GM11168 (cell line): ENCODE results near the gene ZC3H4.
"Not testable (repeated sequence)": the region's sequence is repeated elsewhere in the genome, so short reads cannot be mapped to it uniquely, and the experiment has no call there.

ENCODE experiments used
- in situ Hi-C: fragments of 300-500 bp; cut with MboI; formaldehyde crosslinking; loops from one replicate; pipeline ENCODE4 v1.12.0; 2022; ENCODE audit warnings: low sequenced_read_pairs; ENCODE audit not compliant: unreplicated experiment

ZC3H4 gene

DNA sequence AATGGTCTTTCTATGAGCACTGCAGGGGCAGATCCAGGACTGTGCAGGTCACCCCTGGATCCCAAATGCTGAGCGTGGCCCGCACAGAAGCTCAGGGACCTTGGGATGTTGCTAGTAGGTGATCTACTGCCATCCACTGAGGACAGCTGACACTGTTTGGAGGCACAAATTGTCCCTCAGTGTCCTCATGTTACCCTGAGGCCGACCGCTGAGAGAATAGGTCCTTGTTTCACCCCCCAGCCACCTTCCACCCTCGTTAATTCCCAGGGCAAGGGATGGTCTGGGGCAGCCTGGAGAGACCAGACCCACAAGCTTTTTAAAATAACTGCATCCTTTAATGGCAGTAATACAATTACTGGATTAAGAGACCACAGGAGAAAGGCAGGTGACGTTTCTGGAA lies 49.7 kb downstream of the ZC3H4 start:
- in situ Hi-C loops = no loop called here

DNA sequence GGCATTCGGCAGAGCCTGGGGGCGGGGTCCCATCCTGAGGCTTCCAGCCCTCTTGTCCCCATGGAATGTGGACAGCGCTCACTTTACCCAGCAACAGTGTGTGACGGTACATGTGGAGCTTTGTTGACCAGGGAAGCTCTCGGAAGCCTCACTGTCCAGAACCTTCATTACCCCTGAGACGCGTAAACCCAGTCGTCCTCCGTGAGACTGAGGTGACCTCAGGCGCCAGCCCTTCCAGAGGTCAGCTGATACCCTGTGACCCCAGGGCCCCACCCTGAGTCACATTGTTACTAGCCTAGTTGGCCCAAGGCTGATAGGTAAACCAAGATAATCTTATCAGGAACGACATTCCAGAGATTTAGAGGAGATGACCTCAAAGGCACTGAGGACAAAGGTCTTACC lies 55.0 kb downstream of the ZC3H4 start:
- in situ Hi-C loops = no loop called here

DNA sequence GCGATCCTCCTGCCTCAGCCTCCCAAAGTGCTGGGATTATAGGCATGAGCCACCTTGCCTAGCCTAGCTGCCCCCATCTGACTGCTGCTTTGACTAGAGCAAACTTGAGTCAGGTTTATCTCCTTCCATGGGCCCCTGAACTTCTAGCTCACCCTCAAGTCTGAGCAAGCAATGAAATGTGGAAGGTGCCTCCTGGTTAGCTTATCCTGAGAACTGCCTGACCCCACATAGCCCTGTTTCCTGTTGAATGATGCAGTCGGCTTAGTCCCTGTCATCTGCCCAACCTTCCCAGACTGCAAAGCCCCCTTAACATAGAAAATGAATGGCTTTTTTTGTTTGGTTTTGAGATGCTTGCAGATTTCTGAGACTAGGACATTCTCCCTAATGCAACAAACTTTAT lies 56.2 kb downstream of the ZC3H4 start:
- in situ Hi-C loops = no loop called here

DNA sequence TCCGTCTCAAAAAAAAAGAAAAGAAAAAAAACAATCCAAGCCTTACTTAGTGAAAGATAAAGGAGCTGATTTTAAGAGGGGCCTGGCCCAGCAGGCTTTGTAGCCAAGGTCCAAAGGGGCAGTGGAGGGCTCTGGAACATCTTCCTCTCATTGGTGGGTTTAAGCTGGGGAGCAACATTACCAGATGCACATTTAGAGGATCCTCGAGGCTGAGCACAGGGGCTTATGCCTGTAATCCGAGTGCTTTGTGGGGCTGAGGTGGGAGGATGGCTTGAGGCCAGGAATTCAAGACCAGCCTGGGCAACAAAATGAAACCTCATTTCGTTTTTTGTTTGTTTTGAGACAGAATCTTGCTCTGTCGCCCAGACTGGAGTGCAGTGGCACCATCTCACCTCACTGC lies 57.2 kb downstream of the ZC3H4 start:
- in situ Hi-C loops = no loop called here

DNA sequence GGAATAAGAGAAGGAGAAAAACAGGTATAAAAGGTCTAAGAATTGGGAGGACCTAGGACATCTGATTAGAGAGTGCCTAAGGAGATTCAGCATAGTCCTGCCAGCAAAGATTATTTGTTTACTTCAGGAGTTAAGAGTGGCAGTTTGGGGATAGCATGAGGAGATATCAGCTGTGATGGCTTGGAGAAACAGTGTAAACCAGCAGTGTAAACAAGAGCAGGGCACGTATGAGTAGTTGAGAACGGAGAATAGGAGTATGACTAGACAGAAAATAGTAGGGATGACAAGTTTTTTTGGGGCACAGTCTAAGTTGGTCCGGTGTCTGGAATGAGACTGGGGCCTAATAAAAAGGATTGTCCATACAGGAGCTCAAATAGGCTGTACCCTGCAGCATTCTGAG lies 63.0 kb downstream of the ZC3H4 start:
- in situ Hi-C loops = not testable (repeated sequence)

DNA sequence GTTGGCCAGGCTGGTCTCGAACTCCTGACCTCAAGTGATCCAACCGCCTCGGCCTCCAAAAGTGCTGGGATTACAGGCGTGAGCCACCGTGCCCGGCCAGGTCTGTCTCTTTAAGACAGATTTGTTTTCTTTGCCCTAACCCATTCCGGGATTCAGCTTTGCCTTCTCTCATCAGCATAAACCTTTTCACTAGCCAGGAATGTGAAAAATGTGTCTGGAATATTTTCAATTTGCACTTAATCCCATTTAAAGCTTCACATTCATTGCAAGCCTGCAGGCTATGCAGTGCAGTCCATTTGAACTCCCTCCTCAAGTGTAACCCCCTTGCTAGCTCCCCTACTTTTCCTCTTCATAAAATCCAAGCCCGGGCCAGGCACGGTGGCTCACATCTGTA lies 64.3 kb downstream of the ZC3H4 start:
- in situ Hi-C loops = no loop called here

DNA sequence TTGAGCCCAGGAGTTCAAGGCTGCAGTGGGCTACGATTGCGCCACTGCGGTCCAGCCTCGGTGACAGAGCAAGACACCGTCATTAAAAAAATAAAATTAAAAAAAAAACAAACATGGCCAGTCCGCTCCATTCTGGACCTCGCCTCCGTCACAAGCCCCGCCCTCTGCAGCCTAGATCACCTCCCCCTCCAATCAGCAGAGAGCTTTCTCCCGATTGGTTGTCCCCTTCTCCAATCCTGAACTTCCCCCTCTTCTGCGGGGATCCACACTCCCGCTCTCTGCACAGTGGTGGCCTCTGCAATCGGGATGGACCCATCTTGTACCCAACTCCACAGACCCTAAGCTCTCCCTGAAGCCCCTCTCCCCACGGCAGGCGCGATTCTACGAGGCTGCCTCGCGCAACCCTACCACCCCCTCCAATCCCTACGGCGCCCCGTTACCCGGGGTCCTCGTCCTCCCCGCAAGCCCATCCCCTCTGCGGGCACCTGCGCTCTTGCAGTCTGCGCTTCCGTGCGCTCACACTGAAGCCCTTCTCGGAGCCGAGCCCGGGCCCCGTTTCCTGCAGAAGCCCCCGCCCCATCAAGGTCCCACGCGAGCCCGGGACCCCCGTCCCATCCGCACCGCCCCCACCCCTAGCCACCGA lies 65.7 kb downstream of the ZC3H4 start:
- in situ Hi-C loops = no loop called here

DNA sequence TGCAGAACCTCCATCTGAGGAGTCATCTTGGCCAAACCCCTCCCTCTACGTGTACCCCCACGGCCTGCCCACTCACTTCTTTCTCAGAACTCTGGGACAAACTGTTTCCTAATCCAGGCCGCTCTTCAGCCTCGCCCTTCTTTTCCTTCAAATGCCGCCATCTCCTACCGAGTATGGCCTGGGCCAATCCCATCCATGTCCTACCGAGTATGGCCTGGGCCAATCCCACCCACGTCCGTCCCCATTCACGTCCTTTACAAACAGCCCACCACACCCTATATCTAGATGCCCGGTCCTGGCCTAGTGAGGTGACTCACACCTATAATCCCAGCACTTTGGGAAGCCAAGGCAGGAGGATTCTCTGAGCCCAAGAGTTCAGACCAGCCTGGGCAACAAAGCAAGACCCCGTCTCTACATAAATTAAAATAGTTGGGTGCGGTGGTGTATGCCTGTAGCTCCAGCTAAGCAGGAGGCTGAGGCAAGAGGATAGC lies 66.3 kb downstream of the ZC3H4 start:
- in situ Hi-C loops = no loop called here

DNA sequence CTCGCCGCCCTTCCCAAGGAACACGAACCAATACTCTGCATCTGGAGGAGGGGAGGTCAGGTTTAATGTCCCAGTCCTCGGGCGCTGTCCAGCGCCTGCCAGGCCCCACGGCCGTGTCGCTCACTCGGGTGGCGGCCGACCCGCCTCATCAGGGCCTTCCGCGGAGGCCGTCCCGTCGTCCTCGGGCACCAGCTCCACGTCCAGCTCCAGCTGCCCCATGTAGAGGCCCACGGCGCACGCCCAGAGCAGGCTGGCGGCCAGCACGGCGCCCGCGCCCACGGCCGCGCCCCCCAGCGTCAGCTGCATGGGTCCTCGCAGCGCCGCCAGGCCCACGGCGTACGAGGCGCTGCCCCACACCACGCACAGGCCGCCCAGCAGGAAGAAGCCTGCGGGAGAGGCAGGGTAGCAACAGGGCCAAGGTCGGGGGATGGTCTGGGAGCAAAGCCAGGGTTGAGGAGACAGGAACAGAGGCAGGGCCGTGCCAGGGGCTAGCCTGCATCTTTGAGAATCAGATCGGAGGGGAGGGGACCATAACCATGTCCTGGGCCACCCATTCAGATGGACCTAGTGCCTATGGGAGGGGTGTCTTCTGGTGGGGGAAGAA lies 67.6 kb downstream of the ZC3H4 start:
- in situ Hi-C loops = no loop called here

DNA sequence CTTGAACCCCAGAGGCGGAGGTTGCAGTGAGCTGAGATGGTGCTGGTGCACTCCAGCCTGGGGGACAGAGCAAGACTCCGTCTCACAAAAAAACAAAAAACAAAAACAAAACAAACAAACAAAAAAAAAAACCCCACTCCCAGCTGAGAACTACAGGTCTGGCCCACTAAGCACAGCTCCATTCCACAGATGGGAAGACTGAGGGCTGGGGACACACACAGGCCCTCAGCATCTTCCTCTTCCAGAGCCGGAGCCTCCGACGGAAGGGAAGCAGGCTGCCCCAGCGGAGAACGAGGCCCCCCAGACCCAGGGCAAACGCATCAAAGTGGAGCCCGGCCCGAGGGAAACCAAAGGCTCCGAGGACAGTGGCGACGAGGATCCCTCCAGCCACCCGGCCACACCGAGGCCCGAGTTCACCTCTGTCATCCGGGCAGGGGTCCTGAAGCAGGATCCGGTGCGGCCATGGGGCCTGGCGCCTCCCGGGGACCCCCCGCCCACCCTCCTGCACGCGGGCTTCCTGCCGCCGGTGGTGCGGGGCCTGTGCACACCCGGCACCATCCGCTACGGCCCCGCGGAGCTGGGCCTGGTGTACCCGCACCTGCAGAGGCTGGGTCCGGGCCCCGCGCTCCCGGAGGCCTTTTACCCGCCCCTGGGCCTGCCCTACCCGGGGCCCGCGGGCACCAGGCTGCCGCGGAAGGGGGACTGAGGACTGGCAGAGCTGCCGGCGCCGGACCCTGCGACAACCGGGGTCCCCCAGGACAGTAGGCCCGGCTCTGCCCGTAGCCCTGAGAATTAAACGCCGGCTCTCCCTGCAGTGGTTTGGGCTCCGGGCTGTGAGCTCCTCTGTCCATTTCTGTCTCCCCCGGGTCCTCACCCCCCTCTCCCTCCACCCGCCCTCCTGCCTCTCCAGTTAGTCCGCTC lies 68.4 kb downstream of the ZC3H4 start:
- in situ Hi-C loops = no loop called here

DNA sequence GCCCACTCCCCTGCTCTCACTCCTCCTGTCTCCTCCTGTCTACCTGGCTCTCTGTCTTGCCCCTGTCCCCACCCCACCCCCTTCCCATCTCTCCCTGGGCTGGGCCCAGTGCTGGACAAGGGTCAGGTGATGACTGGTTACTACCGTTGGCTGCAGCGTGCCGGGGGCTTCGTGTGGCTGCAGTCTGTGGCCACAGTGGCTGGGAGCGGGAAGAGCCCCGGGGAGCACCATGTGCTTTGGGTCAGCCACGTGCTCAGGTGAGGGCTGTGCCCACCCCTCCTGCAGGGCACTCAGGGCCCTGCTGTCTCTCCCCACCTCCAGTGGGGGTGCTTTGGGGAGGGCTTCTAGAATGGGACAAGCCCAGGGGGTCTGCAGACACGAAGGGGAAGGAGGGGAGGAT lies 72.7 kb downstream of the ZC3H4 start:
- in situ Hi-C loops = no loop called here

DNA sequence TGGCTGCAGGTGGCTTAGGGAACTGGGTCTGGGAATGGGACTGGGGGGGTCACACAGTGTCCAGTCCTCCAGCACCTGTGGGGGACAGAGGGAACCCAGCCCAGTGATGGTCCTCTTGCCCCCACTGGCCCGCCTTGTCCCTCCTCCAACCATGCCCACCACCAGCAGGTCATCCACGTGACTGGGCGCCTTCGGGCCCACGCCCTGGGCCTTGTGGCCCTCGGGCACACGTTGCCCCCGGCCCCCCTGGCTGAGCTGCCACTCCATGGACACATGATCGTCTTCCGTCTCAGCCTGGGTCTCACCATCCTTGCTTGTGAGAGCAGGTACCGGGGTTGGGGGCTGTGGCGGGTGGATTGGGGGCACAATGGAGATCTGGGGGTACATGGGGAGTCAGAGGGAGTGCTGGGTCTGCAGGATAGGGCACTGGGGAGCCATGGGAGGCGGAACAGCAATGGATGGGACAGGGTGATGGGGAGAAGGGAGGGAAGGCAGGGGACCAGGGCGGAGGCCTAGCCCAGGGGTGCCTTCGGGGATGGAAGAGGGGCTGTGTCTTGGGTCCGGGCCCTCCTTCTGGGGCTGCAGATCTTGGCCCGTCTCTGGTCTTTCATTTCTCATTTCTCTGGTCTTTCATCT lies 74.2 kb downstream of the ZC3H4 start:
- in situ Hi-C loops = no loop called here

DNA sequence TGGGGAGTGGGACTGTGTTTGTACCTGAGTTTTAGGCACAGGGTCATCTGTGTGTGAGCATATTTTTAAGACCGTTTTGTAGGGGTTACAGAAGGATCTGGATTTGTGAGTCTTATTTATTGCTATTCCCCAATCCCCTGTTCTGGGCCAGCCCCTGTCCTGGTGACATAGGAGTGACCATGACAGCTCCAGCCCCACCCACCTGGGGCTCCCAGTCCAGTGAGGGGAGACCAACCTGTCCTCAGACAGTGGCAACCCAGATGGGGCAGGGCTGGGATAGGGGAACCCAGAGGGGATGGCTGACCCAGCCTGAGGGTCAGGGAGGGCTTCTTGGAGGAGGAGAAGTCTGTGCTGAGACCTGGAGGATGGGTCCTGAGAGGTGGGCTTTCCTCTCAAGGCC lies 75.8 kb downstream of the ZC3H4 start:
- in situ Hi-C loops = no loop called here

DNA sequence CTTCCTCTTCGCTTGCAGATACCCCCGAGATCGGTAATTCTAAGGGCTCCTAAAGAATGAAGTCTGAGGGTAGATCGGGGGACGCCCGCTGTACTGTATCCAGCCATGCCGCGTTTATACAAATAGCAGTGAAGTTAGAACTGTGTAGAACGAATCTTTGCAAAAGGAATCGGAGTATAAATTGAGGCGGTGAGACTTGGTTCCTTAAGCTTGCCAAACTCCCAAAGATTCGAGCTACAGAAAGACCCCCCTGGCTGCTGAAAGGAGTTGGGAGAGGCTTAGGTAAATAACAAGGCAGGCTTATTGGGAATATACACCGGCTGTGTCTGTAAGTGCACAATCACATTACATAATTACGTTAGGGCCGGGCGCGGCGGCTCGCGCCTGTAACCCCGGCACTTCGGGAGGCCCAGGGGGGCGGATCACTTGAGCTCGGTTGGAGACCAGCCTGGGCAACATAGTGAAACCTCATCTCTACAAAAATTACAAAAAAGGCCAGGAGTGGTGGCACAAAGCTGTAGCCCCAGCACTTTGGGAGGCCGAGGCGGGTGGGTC lies 77.4 kb downstream of the ZC3H4 start:
- in situ Hi-C loops = no loop called here

DNA sequence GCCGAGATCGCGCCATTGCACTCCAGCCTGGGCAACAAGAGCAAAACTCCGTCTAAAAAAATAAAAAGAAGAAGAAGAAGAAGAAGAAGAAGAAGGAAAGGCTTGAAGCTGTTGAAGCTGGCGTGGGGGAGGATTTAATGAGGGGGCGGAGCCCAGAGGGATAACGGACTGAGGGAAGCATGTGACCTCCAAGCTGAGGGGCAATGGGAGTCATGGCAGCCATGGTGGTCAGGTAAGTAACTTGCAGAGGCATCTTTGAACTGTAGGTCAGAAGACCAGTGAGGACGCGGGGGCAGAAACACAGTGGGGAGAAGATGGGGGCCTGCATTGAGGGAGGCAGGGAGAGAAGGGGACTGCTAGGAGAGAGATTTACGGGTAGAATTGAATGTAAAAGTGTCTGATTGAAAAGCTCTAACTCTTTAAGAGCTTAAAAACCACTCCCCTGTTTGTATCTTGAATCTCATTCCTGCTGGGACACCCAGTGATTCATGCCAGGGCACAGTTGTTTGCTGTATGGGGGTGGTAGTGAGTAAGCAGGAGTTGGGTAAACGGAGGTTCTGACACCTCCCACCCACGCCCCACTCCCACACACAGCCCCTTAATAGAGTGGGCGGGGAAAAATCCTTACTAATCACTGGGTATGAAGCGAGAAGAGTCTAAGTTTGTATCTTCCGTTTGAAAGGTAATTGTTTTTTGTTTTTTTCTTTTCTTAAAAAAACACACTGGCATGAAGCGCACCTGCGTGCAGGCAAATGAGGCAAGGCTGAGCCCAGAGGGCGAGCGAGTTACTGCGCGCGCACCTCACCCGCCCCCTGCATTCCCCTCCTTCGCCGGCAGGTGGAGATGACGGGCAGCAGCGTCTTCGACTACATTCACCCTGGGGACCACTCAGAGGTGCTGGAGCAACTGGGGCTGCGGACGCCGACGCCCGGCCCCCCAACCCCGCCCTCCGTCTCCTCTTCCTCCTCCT lies 78.2 kb downstream of the ZC3H4 start:
- in situ Hi-C loops = no loop called here

DNA sequence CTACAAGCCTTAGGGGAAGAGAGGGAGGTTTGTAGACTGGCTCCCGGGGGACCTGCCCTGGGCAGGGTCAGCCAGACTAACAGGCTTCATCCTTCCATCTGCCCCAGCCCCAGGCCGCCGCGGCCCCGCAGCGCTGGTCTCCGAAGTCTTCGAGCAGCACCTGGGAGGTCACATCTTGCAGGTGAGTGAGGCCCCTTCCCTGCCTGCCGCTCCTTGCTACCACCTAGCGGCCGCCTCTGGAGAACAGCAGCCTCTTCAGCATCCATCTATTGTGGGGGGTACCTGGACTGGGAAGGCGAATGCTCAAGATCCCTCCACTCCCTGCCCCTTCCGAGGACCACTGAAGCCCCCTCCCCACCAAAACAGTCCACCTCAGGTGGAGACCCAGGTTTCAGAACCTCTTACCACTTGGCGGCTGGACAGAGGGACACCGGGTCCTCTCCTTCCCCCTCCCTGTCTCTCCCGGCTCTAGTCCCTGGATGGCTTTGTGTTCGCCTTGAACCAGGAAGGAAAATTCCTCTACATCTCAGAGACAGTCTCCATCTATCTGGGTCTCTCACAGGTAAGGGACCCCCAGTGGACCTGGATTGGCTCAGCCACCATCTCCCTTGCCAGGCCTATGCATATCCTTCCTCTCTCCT lies 81.3 kb downstream of the ZC3H4 start:
- in situ Hi-C loops = no loop called here

DNA sequence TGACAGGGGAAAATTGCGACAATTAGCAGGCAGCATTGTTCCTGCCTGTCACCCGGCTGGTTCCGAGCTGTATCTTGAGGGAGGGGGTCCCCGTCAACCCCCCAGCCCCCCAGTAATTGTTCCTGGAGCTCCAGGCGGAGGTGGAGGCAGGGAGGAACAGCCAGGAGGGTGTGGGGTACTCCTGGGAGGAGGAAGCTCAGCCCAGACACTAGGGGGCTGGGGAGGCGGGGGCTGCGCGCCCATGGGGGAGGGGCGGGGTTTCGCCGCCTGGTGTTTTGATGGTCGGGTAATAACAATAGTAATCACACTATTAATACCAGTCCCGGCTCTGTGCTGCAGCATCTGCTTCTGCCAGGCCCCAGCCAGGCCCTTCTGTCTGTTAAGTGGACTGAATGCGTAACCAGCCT lies 85.4 kb downstream of the ZC3H4 start:
- in situ Hi-C loops = no loop called here

DNA sequence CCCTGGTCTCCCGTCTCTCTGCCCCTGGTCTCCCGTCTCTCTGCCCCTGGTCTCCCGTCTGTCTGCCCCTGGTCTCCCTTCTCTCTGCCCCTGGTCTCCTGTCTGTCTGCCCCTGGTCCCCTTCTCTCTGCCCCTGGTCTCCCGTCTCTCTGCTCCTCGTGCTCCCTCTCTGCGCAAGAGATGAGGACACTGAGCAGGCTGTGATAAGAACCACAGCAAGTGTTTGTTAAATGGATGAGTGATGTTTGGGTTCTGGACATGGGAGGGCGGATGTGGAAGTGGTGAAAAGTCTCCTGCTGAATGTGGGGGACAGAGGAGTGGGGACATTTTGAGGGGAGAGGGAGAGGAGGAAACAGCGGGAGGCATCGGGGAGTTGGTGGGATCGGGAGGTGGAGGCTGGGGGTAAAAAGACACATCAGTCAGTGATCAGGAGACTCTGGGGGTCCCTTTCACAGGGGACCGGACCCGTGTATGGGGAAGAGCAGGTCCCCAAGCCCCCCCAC lies 85.9 kb downstream of the ZC3H4 start:
- in situ Hi-C loops = no loop called here

DNA sequence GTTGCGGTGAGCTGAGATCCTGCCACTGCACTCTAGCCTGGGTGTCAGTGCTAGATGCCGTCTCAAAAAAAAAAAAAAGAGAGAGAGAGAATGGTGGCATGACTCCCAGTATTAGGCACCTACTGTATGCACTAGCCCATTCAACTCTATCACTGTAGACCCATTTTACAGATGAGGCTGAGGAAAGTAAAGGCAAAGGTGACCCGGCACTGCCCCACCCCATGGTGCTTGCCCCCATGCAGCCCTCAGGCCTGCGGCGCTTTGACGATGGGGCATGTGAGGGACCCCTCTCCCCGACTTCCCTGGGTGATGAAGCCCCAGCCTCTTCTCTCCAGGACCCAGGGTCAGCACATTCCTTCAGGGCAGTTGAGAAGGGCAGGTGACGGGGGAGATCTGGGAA lies 86.7 kb downstream of the ZC3H4 start:
- in situ Hi-C loops = no loop called here
